HG02885 (cell line): Measurements from ENCODE around the gene PEAR1.
"Not testable (repeated sequence)": the region's sequence is repeated elsewhere in the genome, so short reads cannot be mapped to it uniquely, and the experiment has no call there.

Experiments
- ATAC-seq: cut with Tn5 transposase; IDR thresholded peaks from one replicate; pipeline ENCODE4 v1.9.1; 2021; ENCODE audit warnings: mild to moderate bottlenecking; ENCODE audit not compliant: unreplicated experiment, poor library complexity

The PEAR1 gene

GRCh38 chr1:156912861-156913808, 19.6 kb downstream of the PEAR1 start:
- no peak for ATAC-seq

DNA sequence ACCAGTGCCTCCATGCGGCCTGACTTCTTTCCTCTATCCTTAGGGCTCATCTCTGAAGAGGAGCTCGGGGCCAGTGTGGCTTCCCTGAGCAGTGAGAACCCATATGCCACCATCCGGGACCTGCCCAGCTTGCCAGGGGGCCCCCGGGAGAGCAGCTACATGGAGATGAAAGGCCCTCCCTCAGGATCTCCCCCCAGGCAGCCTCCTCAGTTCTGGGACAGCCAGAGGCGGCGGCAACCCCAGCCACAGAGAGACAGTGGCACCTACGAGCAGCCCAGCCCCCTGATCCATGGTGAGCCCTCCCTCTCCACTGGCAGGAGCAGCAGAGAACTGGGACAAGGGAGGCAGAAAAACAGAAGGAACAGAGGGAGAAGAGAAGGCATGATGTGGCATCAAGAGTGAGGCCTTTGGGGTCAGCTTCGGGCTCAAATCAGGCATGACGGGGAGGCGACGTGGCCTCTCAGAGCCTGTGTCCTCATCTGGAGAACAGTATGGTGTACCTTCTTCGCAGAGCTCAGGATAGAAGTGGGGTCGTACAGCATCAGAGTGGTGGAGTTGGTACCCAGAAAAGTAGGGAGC, 20.4 kb downstream of the PEAR1 start:
- ATAC-seq, result no peak

GRCh38 chr1:156914440-156914856, 20.9 kb downstream of the PEAR1 start:
- ATAC-seq, result no peak

DNA sequence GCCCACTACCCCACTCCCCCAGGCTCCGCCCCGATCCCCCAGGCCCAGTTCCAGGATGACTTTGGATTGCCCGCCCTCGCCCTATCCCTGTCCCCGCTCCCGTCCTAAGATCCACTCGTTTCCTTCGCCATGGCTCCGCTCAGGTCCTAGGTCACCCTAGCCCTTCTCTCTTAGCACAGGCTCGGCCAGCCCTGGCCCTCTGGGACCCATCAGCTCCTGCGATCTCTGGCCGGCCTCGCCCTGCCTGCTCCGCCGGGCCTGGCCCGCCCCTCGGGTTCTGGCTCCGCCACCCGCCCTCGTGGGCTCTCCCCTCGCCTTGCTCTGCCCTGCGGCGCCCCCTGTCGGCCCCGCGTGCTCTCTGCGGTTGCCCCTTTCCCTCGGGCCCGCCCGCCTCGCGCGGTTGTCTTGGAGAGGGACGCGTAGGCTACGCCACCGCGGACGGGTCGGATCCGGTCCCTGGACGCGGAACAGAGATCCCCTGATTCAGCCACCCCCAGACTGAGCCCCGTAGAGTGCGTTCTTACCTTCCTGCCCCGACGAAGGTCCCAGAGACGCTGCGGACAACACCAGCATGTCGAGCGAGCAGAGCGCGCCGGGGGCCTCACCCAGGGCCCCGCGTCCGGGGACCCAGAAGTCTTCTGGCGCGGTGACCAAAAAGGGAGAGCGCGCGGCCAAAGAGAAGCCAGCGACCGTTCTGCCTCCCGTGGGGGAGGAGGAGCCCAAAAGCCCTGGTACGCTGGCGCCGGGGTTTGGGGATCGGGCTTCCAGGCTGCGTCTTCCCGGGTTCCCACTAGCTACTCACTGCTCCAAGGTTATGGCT, 26.9 kb downstream of the PEAR1 start, which contains the start of gene LRRC71:
Gene LRRC71 (plus strand): TSS at position 400 of the 820 bp plus-strand sequence. CDS start 172 bp downstream, at position 572.
- no peak for ATAC-seq

DNA sequence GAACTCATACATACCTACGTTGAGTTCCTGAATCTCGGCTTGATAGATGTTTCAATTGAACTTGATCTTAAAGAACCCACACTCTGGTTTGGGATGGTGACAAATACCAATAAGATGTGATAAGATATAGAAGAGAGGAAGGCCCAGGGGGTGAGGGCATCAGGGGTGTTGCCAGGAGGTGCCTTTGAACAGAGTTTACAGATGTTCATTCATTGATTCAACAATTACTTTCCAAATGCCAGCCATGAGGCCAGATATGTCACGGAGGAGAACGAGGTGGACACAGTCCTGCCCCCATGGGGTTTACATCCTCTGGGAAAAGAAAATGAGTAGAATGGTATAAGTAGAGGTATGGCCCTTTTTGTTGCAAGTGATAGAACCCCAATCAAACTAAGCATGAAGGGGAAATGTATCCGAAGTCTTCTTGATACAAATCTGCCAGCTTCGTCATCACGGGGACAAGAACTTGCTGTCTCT, 27.6 kb downstream of the PEAR1 start:
- no peak for ATAC-seq

GRCh38 chr1:156922986-156923669, 29.6 kb downstream of the PEAR1 start:
- no peak for ATAC-seq

GRCh38 chr1:156923670-156924477, 30.4 kb downstream of the PEAR1 start:
- ATAC-seq, result no peak

DNA sequence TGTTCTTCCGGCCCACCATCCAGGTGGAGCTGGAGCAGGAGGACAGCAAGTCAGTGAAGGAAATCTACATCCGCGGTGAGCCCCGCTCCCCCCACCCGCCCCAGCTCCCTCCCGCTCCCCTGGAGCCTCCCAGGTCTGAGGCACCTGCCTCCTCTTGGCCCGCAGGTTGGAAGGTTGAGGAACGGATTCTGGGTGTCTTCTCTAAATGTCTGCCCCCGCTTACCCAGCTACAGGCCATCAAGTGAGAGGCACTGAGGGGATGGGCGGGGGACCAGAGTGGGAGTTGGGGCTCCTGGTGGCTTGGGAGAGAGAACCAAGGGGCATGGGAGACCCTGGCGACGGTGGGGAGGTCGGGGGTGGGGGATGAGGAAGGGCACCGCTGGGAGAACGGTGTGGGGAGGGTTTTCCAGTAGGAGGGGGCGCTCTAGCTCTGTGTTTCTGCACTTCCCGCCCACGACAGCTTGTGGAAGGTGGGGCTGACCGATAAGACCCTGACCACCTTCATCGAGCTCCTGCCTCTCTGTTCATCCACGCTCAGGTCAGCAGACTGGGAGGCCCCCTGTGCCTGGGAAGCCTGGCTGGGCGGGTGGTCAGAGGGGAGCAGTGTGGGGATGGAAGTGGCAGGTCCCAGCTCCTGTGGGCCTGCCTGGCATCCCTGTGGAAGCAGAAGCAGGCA, 31.1 kb downstream of the PEAR1 start:
- ATAC-seq, result no peak

DNA sequence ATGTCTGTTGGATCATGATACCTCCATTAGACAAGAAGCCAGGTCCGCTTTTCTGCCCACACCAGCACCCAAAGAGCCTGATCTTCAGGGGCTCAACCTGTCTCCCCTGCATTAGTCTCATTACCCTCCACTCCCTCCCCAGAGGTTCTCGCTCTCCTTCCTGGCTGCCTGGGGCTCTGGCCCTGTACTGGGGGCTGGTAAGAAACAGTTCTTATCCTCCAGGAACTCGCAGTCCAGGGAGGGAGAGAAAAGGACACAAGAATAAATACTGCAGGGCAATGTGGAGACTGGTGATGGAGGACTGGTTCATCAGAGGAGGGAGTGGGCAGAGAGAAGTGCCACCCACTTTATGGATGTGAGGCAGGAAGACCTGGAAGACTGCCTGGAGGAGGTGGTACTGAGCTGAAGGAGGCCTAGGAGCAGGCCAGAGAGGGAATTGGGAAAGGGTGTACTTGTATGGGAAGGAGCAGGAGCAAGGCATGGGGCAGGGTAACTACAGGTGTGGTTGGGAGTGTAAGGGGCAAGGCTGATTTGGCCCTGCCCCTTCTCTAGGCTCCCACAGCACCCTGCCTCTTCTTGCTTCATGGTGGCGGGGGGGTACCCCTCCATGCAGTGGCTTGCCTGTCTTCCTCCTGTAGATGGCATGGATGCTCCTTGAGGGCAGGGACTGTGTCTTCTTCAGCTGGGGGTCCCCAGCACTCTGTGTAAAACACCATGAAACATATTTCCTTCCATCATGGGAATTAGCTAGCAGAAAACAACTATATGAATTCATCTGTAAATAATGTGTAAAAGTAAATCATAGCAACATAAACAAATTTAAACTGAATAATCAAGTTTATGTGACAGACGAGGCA, 31.9 kb downstream of the PEAR1 start:
- ATAC-seq, result no peak

- no peak for ATAC-seq
These were observed 32.7 kb downstream of the PEAR1 start for GRCh38 chr1:156926175-156926574.

DNA sequence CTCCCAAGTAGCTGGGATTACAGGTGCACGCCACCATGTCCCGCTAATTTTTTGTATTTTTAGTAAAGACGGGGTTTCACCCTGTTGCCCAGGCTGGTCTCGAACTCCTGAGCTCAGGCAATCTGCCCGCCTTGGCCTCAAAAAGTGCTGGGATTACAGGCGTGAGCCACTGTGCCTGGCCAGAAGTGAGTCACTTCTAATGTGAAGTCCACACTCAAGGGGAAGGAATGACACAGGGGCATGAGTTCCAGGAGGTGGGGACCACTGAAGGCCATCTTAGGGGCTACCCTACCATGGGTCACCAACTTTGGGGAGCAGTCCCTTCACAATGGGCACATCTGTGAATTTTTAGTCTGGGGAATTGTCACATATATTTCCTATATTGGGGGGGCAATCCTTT, 33.2 kb downstream of the PEAR1 start:
- not testable (repeated sequence) for ATAC-seq

DNA sequence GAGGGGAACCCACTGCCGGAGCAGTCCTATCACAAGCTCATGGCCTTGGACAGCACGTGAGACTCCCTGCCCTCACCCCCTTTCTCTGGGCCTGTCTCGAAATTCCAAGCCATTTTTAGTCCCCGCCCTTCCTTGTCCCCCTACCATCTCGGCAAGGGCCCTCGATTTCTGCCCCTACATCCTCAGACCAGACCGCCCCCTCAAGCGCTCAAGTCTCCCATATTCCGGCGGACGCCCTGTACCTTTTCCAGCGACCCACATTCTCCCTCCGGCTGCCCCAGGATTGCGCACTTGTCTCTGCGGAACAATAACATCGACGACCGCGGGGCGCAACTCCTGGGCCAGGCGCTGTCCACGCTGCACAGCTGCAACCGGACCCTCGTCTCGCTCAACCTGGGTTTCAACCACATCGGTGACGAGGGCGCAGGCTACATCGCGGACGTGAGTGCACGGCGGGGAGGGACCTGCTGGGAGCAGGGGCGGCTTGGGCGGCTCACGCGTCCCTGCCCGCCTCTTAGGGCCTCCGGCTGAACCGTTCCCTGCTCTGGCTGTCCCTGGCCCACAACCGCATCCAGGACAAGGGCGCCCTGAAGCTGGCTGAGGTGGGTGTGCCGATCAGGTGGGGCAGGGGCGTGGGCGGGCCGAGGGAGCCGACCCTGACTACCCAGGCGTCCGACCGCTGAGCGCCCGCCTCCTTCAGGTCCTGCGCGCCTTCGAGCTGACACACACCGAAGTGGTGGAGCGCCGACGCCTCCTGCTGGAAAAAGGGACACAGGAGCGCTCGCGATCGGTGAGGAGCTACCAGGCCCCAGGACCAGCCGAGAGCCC, 33.9 kb downstream of the PEAR1 start:
- no peak for ATAC-seq

- ATAC-seq, result no peak
These were observed 34.6 kb downstream of the PEAR1 start for GRCh38 chr1:156928043-156928602.

GRCh38 chr1:156929596-156930238, 36.2 kb downstream of the PEAR1 start:
- no peak for ATAC-seq

GRCh38 chr1:156930483-156930882, 37.0 kb downstream of the PEAR1 start:
- no peak for ATAC-seq
